HCT116 (cell line): ENCODE measurements around the gene MMP17. TPM values are rescaled to one million over a fixed set of nuclear protein-coding genes. Genes with fewer than 3 reads are reported as not detected.

Experiments
- ATAC-seq: fragments of 200-7000 bp; cut with Tn5 transposase; 2 replicates; pipeline ENCODE4 v1.9.1; 2020; ENCODE audit warnings: mild to moderate bottlenecking, moderate library complexity
- BruUV-seq: library from RNA; stranded (reverse); fragments of 400-500 nt; replicated peaks from 2 replicates; lab custom pipeline; 2021; lab: Mats Ljungman, UMichigan
- CTCF ChIA-PET: fragments of 300-600 bp; sonication (Branson Sonifier 250); formaldehyde crosslinking; loops from one replicate; lab custom pipeline; 2021; ENCODE audit warnings: antibody characterized with exemption; lab: Charles Lee
- POLR2A ChIA-PET: fragments of 300-600, 350-600 bp; sonication (Branson Sonifier 250); formaldehyde crosslinking; loops from one replicate; lab custom pipeline; 2021; ENCODE audit warnings: antibody characterized with exemption; lab: Charles Lee
- RAD21 ChIA-PET, 2 experiments: fragments of 300-600 bp; sonication (Branson Sonifier 250); formaldehyde crosslinking; loops; one replicate each; lab custom pipeline; 2023; ENCODE audit warnings: low total read pairs in 2 of 2; ENCODE audit not compliant: uncharacterized antibody in 2 of 2, unreplicated experiment in 2 of 2, low non-redundant PET in 1 of 2; lab: Charles Lee
- DNase-seq: peaks from one replicate; pipeline ENCODE4 v3.0.0-alpha.2; 2010; ENCODE audit warnings: low read depth, low spot score
- H2AFZ ChIP-seq: fragments of 200-600 bp; shearing (Covaris generic), sonication (generic); 2 replicates; pipeline ENCODE4 v1.6.1; 2017; ENCODE audit warnings: low read depth, mixed run types, mixed read lengths, antibody characterized with exemption, low read length; ENCODE audit not compliant: poor library complexity, severe bottlenecking
- H3K27ac ChIP-seq: 2 replicates; pipeline ENCODE4 v1.5.1; 2012; ENCODE audit warnings: low read depth, low read length
- H3K27me3 ChIP-seq: fragments of 200-600 bp; sonication (generic); 2 replicates; pipeline ENCODE4 v1.6.1; 2016; ENCODE audit warnings: mixed run types, low read length, mixed read lengths; ENCODE audit not compliant: insufficient read depth
- H3K36me3 ChIP-seq, 2 experiments: fragments of 200-500 bp in 1 of 2; fragments of 200-600 bp in 1 of 2; sonication (Bioruptor generic) in 1 of 2; sonication (generic) in 1 of 2; 2 replicates each; pipeline versions ENCODE4 v1.5.1 to v1.6.1; 2014 to 2016; ENCODE audit warnings: low read length in 2 of 2, inconsistent platforms in 1 of 2, mixed read lengths in 1 of 2, mixed run types in 1 of 2; ENCODE audit not compliant: insufficient read depth in 2 of 2, control insufficient read depth in 1 of 2
- H3K4me1 ChIP-seq, 2 experiments: fragments of 200-600 bp in 1 of 2; sonication (generic) in 1 of 2; 2 replicates each; pipeline versions ENCODE4 v1.5.1 to v1.6.1; 2012 to 2017; ENCODE audit warnings: low read length in 2 of 2, inconsistent platforms in 1 of 2, mild to moderate bottlenecking in 1 of 2, mixed read lengths in 1 of 2, mixed run types in 1 of 2, moderate library complexity in 1 of 2; ENCODE audit not compliant: insufficient read depth in 2 of 2, control insufficient read depth in 1 of 2
- H3K4me2 ChIP-seq: fragments of 200-600 bp; sonication (generic); 2 replicates; pipeline ENCODE4 v1.6.1; 2017; ENCODE audit warnings: mixed run types, low read length, mixed read lengths
- H3K4me3 ChIP-seq, 2 experiments: fragments of 200-600 bp in 1 of 2; sonication (generic) in 1 of 2; replicated peaks in 1 of 2; 2 replicates each; pipeline ENCODE4 v1.5.1; 2011 to 2016; ENCODE audit warnings: low read length in 2 of 2, control low read depth in 1 of 2, low read depth in 1 of 2, mild to moderate bottlenecking in 1 of 2, mixed read lengths in 1 of 2, mixed run types in 1 of 2
- H3K79me2 ChIP-seq: fragments of 200-600 bp; sonication (generic); 2 replicates; pipeline ENCODE4 v1.6.1; 2017; ENCODE audit warnings: mild to moderate bottlenecking, mixed run types, low read length, moderate library complexity, mixed read lengths; ENCODE audit not compliant: insufficient read depth
- H3K9ac ChIP-seq: fragments of 200-600 bp; sonication (generic); 2 replicates; pipeline ENCODE4 v1.6.1; 2016; ENCODE audit warnings: low read length, mixed read lengths
- H3K9me2 ChIP-seq: fragments of 200-600 bp; sonication (generic), shearing (Covaris generic); 2 replicates; pipeline ENCODE4 v1.6.1; 2017; ENCODE audit warnings: mixed run types, mild to moderate bottlenecking, moderate library complexity; ENCODE audit not compliant: insufficient read depth
- H3K9me3 ChIP-seq, 2 experiments: fragments of 200-500 bp in 1 of 2; fragments of 200-600 bp in 1 of 2; sonication (Bioruptor generic) in 1 of 2; sonication (generic) in 1 of 2; 2 replicates each; pipeline ENCODE4 v1.6.1; 2014 to 2017; ENCODE audit warnings: low read length in 2 of 2, mixed read lengths in 2 of 2, inconsistent platforms in 1 of 2, low read depth in 1 of 2, mild to moderate bottlenecking in 1 of 2, mixed run types in 1 of 2, moderate library complexity in 1 of 2; ENCODE audit not compliant: control insufficient read depth in 1 of 2, insufficient read depth in 1 of 2
- H4K20me1 ChIP-seq: fragments of 200-600 bp; sonication (generic), shearing (Covaris generic); 2 replicates; pipeline ENCODE4 v1.6.1; 2017; ENCODE audit warnings: mixed run types, mild to moderate bottlenecking, moderate library complexity; ENCODE audit not compliant: insufficient read depth
- CEBPB ChIP-seq: IDR thresholded peaks from 2 replicates; pipeline ENCODE4 v1.6.1; 2012; ENCODE audit warnings: low read depth
- CTCF ChIP-seq, 3 experiments: fragments of 200-600 bp in 1 of 3; sonication (generic) in 1 of 3; IDR thresholded peaks in 2 of 3; conservative IDR thresholded peaks in 1 of 3; 2 replicates each; pipeline ENCODE4 v1.5.1; 2012 to 2017; ENCODE audit warnings: low read depth in 2 of 3, low read length in 2 of 3, antibody characterized with exemption in 1 of 3, borderline replicate concordance in 1 of 3, control low read depth in 1 of 3, mild to moderate bottlenecking in 1 of 3, mixed read lengths in 1 of 3, mixed run types in 1 of 3, moderate library complexity in 1 of 3; ENCODE audit not compliant: insufficient read depth in 1 of 3
- EZH2 ChIP-seq: fragments of 200-600 bp; sonication (generic); IDR thresholded peaks from 2 replicates; pipeline ENCODE4 v1.6.1; 2017; ENCODE audit warnings: antibody characterized with exemption, mixed run types
- JUND ChIP-seq: IDR thresholded peaks from 2 replicates; pipeline ENCODE4 v1.6.1; 2012
- MAX ChIP-seq: IDR thresholded peaks from 2 replicates; pipeline ENCODE4 v1.6.1; 2012
- POLR2A ChIP-seq: IDR thresholded peaks from 2 replicates; pipeline ENCODE4 v1.7.0; 2011; ENCODE audit warnings: borderline replicate concordance; ENCODE audit not compliant: insufficient read depth, insufficient read length; ENCODE audit errors: extremely low read depth
- SP1 ChIP-seq: IDR thresholded peaks from 2 replicates; pipeline ENCODE4 v1.6.1; 2012; ENCODE audit warnings: low read depth
- SRF ChIP-seq: IDR thresholded peaks from 2 replicates; pipeline ENCODE4 v1.6.1; 2012; ENCODE audit warnings: low read depth
- ZFX ChIP-seq: fragments of 450-650 bp; IDR thresholded peaks from 2 replicates; pipeline ENCODE4 v1.6.1; 2017
- intact Hi-C: fragments of 100-400 bp; cut with micrococcal nuclease; formaldehyde crosslinking; loops from 2 replicates; pipeline ENCODE4 v1.10.0; 2022
- total RNA-seq: library from RNA; stranded (reverse); gene quantifications from one replicate; pipeline ENCODE4 v1.2.1, GENCODE V29; 2021; ENCODE audit not compliant: unreplicated experiment
- TF ChIP-seq, protein P1 (sequence below): IDR thresholded peaks from 2 replicates; pipeline ENCODE4 v1.6.1; 2012
- TF ChIP-seq, protein P2 (sequence below): IDR thresholded peaks from 2 replicates; pipeline ENCODE4 v1.6.1; 2011; ENCODE audit warnings: mild to moderate bottlenecking, low read length, moderate library complexity; ENCODE audit not compliant: insufficient replicate concordance; ENCODE audit errors: extremely low read depth

MMP17 gene
- total RNA-seq, 1 experiment from 2014 or later = 14.3 TPM

GRCh38 chr12:131793243-131794022 lies 34.8 kb upstream of the MMP17 start (continued):
- TF ChIP-seq, protein P1, sequence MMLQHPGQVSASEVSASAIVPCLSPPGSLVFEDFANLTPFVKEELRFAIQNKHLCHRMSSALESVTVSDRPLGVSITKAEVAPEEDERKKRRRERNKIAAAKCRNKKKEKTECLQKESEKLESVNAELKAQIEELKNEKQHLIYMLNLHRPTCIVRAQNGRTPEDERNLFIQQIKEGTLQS = no peak

GRCh38 chr12:131794061-131794460 lies 34.1 kb upstream of the MMP17 start:
- no peaks in the 10 kb centered on the region for H3K9me2 ChIP-seq
- no peak overlapping the region for H3K4me3 ChIP-seq
- POLR2A ChIA-PET = no interaction called here
- DNase-seq (no peak), ATAC-seq (no peak)
- RAD21 ChIA-PET = no interaction called here
- H4K20me1 ChIP-seq = no peaks in the 10 kb centered on the region
- H3K9me3 ChIP-seq = no peaks in the 10 kb centered on the region
- no peak overlapping the region for H3K27ac ChIP-seq
- no peaks in the 10 kb centered on the region for H3K79me2 ChIP-seq
- no TSS peak for BruUV-seq
- CTCF ChIA-PET = no interaction called here
- H3K4me2 ChIP-seq = no peak overlapping the region
- H3K36me3 ChIP-seq = peaks cover 3 to 30% of the 10 kb centered on the region in 2 experiments; a peak in 3 of 4 replicates
- no peak overlapping the region for H2AFZ ChIP-seq
- no peaks in the 10 kb centered on the region for H3K27me3 ChIP-seq
- intact Hi-C loops = no loop called here
- no peak overlapping the region for H3K9ac ChIP-seq
- no peak for TF ChIP-seq SP1
- TF ChIP-seq EZH2 = no peak
- TF ChIP-seq, protein P1 = no peak
- TF ChIP-seq MAX = no peak
- no peak for TF ChIP-seq CEBPB
- TF ChIP-seq ZFX = no peak
- TF ChIP-seq CTCF (IDR thresholded peaks at IDR 0.05 in 2 of 3, conservative IDR thresholded peaks at IDR 0.05 in 1 of 3; ENCODE audit: borderline replicate concordance in 1 of 3, insufficient read depth in 1 of 3, low read depth in 2 of 3, low read length in 2 of 3) = no peak
- no peak for TF ChIP-seq POLR2A
- TF ChIP-seq SRF = no peak
- no peak for TF ChIP-seq JUND
- TF ChIP-seq, protein P2, sequence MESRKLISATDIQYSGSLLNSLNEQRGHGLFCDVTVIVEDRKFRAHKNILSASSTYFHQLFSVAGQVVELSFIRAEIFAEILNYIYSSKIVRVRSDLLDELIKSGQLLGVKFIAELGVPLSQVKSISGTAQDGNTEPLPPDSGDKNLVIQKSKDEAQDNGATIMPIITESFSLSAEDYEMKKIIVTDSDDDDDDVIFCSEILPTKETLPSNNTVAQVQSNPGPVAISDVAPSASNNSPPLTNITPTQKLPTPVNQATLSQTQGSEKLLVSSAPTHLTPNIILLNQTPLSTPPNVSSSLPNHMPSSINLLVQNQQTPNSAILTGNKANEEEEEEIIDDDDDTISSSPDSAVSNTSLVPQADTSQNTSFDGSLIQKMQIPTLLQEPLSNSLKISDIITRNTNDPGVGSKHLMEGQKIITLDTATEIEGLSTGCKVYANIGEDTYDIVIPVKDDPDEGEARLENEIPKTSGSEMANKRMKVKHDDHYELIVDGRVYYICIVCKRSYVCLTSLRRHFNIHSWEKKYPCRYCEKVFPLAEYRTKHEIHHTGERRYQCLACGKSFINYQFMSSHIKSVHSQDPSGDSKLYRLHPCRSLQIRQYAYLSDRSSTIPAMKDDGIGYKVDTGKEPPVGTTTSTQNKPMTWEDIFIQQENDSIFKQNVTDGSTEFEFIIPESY = no peak
- TF ChIP-seq, all 23 proteins: peak for 0
- H3K4me1 ChIP-seq = no peaks in the 10 kb centered on the region; a peak in 1 of 4 replicates
